DMS153 treated with DMSO at 0.1 percent for 48 hours (cell line): ENCODE measurements around the gene STAT4.

Experiments
- DNase-seq: peaks from one replicate; lab custom pipeline; 2025; ENCODE audit not compliant: unreplicated experiment; lab: John Stamatoyannopoulos, UW

Gene STAT4

GRCh38 chr2:191176801-191177438 lies 26.1 kb upstream of the STAT4 start:
- no peak for DNase-seq

GRCh38 chr2:191176305-191176704 lies 25.5 kb upstream of the STAT4 start:
- no peak for DNase-seq

- no peak for DNase-seq
These were observed 23.6 kb upstream of the STAT4 start for GRCh38 chr2:191174442-191174841.

- DNase-seq = no peak
These were observed 22.4 kb upstream of the STAT4 start for GRCh38 chr2:191173206-191173605.

GRCh38 chr2:191171708-191172355 lies 21.0 kb upstream of the STAT4 start:
- no peak for DNase-seq

- DNase-seq = no peak
These were observed 20.5 kb upstream of the STAT4 start for GRCh38 chr2:191171286-191171685.

- no peak for DNase-seq
These were observed 20.0 kb upstream of the STAT4 start for GRCh38 chr2:191170773-191171172.

- DNase-seq = no peak
These were observed 19.5 kb upstream of the STAT4 start for GRCh38 chr2:191170301-191170636.

- DNase-seq = no peak
These were observed 18.9 kb upstream of the STAT4 start for GRCh38 chr2:191169456-191170300.

- DNase-seq = no peak
These were observed 17.0 kb upstream of the STAT4 start for GRCh38 chr2:191167766-191168165.

- no peak for DNase-seq
These were observed 16.1 kb upstream of the STAT4 start for GRCh38 chr2:191166756-191167445.

- peak; percentile 64 for DNase-seq
These were observed 15.4 kb upstream of the STAT4 start for GRCh38 chr2:191166111-191166755.

- peak; percentile 58 for DNase-seq
These were observed 14.4 kb upstream of the STAT4 start for GRCh38 chr2:191165176-191165643.

- DNase-seq = no peak
These were observed 8.0 kb upstream of the STAT4 start for GRCh38 chr2:191158747-191159146.

- DNase-seq = no peak
These were observed 7.4 kb upstream of the STAT4 start for GRCh38 chr2:191158193-191158592.

GRCh38 chr2:191155608-191156071 lies 4.8 kb upstream of the STAT4 start:
- peak; percentile 61 for DNase-seq

- DNase-seq = no peak
These were observed 2.9 kb upstream of the STAT4 start for GRCh38 chr2:191153716-191154115.

- DNase-seq = no peak
These were observed 1.9 kb upstream of the STAT4 start for GRCh38 chr2:191152482-191153240.

- no peak for DNase-seq
These were observed 537 bp upstream of the STAT4 start for GRCh38 chr2:191151331-191151730.

- DNase-seq = no peak
These were observed 579 bp downstream of the STAT4 start for GRCh38 chr2:191150230-191150599.
